ENCODE measurements around the gene ARIH2. TPM values are rescaled to one million over a fixed set of nuclear protein-coding genes. Genes with fewer than 3 reads are reported as not detected.

The ARIH2 gene
- total and polyA plus RNA-seq, 9 of the 15 experiments (the other 6 are each of a cell fraction or from before 2014, with no cell fraction given) = 27.0 to 120 (median 108) TPM

GRCh38 chr3:49028673-49029562 lies 110.3 kb downstream of the ARIH2 start, which contains the start of gene IMPDH2 (continued):
- no peak for TF ChIP-seq ZNF740 (CRISPR knock-in tag; IDR thresholded peaks at IDR 0.05)
- TF ChIP-seq ZNF740 (tag; IDR thresholded peaks at IDR 0.05) = no peak
- TF ChIP-seq SRF (CRISPR knock-in tag; IDR thresholded peaks at IDR 0.05) = peak in 1 of 2 experiments; percentile 35; a peak in 1 of 4 replicates
- TF ChIP-seq JUNB (CRISPR knock-in tag; conservative IDR thresholded peaks at IDR 0.05) = no peak
- no peak for TF ChIP-seq SREBF2 (CRISPR knock-in tag; IDR thresholded peaks at IDR 0.05)
- no peak for TF ChIP-seq CBFA2T3 (IDR thresholded peaks at IDR 0.05)
- TF ChIP-seq EHMT2 (IDR thresholded peaks at IDR 0.05) = no peak
- 0 out of 2 replicates have a peak, but pooled peaks have one; percentile 64 for TF ChIP-seq E2F4 (CRISPR knock-in tag; IDR thresholded peaks at IDR 0.05; ENCODE audit: low read depth)
- TF ChIP-seq CTCF (IDR thresholded peaks at IDR 0.05 in 2 of 3, conservative IDR thresholded peaks at IDR 0.05 in 1 of 3; ENCODE audit: insufficient read depth in 2 of 3, low read depth in 1 of 3, low read length in 3 of 3) = peak in 1 of 3 experiments; percentile 28; a peak in 2 of 6 replicates
- TF ChIP-seq HNRNPLL (IDR thresholded peaks at IDR 0.05; ENCODE audit: low read depth, low read length, poor library complexity, severe bottlenecking) = peak; percentile 75
- peak; percentile 63 for TF ChIP-seq ETS1 (conservative IDR thresholded peaks at IDR 0.05; ENCODE audit: control insufficient read depth, low read depth, low read length)
- TF ChIP-seq XRCC3 (IDR thresholded peaks at IDR 0.05) = no peak
- TF ChIP-seq CAMTA2 (CRISPR knock-in tag; conservative IDR thresholded peaks at IDR 0.05) = peak; percentile 94; the same call in 1 of the 2 replicates
- no peak for TF ChIP-seq ZNF583 (CRISPR knock-in tag; IDR thresholded peaks at IDR 0.05)
- no peak for TF ChIP-seq ILK (tag; IDR thresholded peaks at IDR 0.05; ENCODE audit: borderline replicate concordance, low read depth)
- no peak for TF ChIP-seq BCOR (IDR thresholded peaks at IDR 0.05)
- no peak for TF ChIP-seq ZBED1 (IDR thresholded peaks at IDR 0.05)
- no peak for TF ChIP-seq TRIM24 (IDR thresholded peaks at IDR 0.05)
- 0 out of 2 replicates have a peak, but pooled peaks have one; percentile 84 for TF ChIP-seq GTF2F1 (IDR thresholded peaks at IDR 0.05; ENCODE audit: low read depth, low read length)
- no peak for TF ChIP-seq BACH1 (tag; IDR thresholded peaks at IDR 0.05)
- TF ChIP-seq PATZ1 (CRISPR knock-in tag; IDR thresholded peaks at IDR 0.05; ENCODE audit: borderline replicate concordance) = no peak
